ENCODE measurements around the gene FCHSD2. TPM values are rescaled to one million over a fixed set of nuclear protein-coding genes. Genes with fewer than 3 reads are reported as not detected.
A peak's percentile ranks its signal among the peaks of the same experiment; 100 is the strongest.

FCHSD2 gene
- total RNA-seq, 1 donor from 2014 or later: 13.1 TPM

GRCh38 chr11:73172992-73173656 is 31.0 kb upstream of the FCHSD2 start:
- DNase-seq (ENCODE audit: low read depth): no peak

- no peak for DNase-seq (ENCODE audit: low read depth)
Measured at GRCh38 chr11:73171436-73172161, 29.5 kb upstream of the FCHSD2 start.

- DNase-seq (ENCODE audit: low read depth): no peak
Measured at GRCh38 chr11:73170140-73170539, 28.0 kb upstream of the FCHSD2 start.

- DNase-seq (ENCODE audit: low read depth): peak; percentile 66
Measured at GRCh38 chr11:73168925-73169579, 26.9 kb upstream of the FCHSD2 start.

- no peak for DNase-seq (ENCODE audit: low read depth)
Measured at GRCh38 chr11:73167363-73167954, 25.3 kb upstream of the FCHSD2 start.

GRCh38 chr11:73164803-73165540 is 22.9 kb upstream of the FCHSD2 start:
- DNase-seq (ENCODE audit: low read depth): no peak

GRCh38 chr11:73163638-73164174 is 21.6 kb upstream of the FCHSD2 start:
- no peak for DNase-seq (ENCODE audit: low read depth)

- DNase-seq (ENCODE audit: low read depth): no peak
Measured at GRCh38 chr11:73162196-73162740, 20.1 kb upstream of the FCHSD2 start.

- DNase-seq (ENCODE audit: low read depth): no peak
Measured at GRCh38 chr11:73160005-73160760, 18.1 kb upstream of the FCHSD2 start.

- DNase-seq (ENCODE audit: low read depth): no peak
Measured at GRCh38 chr11:73159297-73159696, 17.2 kb upstream of the FCHSD2 start.

GRCh38 chr11:73158356-73159051 is 16.4 kb upstream of the FCHSD2 start:
- DNase-seq (ENCODE audit: low read depth): no peak

GRCh38 chr11:73157101-73158010 is 15.2 kb upstream of the FCHSD2 start:
- peak; percentile 91 for DNase-seq (ENCODE audit: low read depth)

GRCh38 chr11:73156686-73157085 is 14.6 kb upstream of the FCHSD2 start:
- no peak for DNase-seq (ENCODE audit: low read depth)

GRCh38 chr11:73156114-73156513 is 14.0 kb upstream of the FCHSD2 start:
- peak; percentile 54 for DNase-seq (ENCODE audit: low read depth)

- no peak for DNase-seq (ENCODE audit: low read depth)
Measured at GRCh38 chr11:73155102-73155501, 13.0 kb upstream of the FCHSD2 start.

GRCh38 chr11:73154178-73154577 is 12.1 kb upstream of the FCHSD2 start:
- DNase-seq (ENCODE audit: low read depth): no peak

GRCh38 chr11:73152861-73153483 is 10.9 kb upstream of the FCHSD2 start:
- peak; percentile 56 for DNase-seq (ENCODE audit: low read depth)
